ENCODE results near the gene CA11. TPM values are rescaled to one million over a fixed set of nuclear protein-coding genes. Genes with fewer than 3 reads are reported as not detected.
A peak's percentile ranks its signal among the peaks of the same experiment; 100 is the strongest.

Gene CA11
- total and polyA plus RNA-seq, 9 of the 15 experiments (the other 6 are each of a cell fraction or from before 2014, with no cell fraction given) = 2.9 to 19.9 (median 8.3) TPM

- TF ChIP-seq ZNF263 (CRISPR knock-in tag; IDR thresholded peaks at IDR 0.05; ENCODE audit: borderline replicate concordance) (peak; percentile 96; the same call in 1 of the 2 replicates), ZNF77 (CRISPR knock-in tag; IDR thresholded peaks at IDR 0.05) (no peak), HDAC1 (IDR thresholded peaks at IDR 0.05) (peak; percentile 96 to 97), ZC3H8 (IDR thresholded peaks at IDR 0.05) (no peak), GTF2A2 (tag; IDR thresholded peaks at IDR 0.05) (no peak), ZNF347 (CRISPR knock-in tag; IDR thresholded peaks at IDR 0.05; ENCODE audit: low read depth) (no peak), FOXK1 (CRISPR knock-in tag; IDR thresholded peaks at IDR 0.05; ENCODE audit: borderline replicate concordance) (no peak), CEBPB (tag; IDR thresholded peaks at IDR 0.05) (peak; percentile 40; the same call in 1 of the 2 replicates), KDM1A (IDR thresholded peaks at IDR 0.05) (peak; percentile 99 to 100), ARID2 (IDR thresholded peaks at IDR 0.05) (no peak), DACH1 (IDR thresholded peaks at IDR 0.05; ENCODE audit: partially characterized antibody) (peak; percentile 89), RBFOX2 (IDR thresholded peaks at IDR 0.05; ENCODE audit: low read depth, low read length) (peak; percentile 72), NCOA4 (IDR thresholded peaks at IDR 0.05; ENCODE audit: partially characterized antibody) (peak; percentile 89), MXD1 (CRISPR knock-in tag; IDR thresholded peaks at IDR 0.05; ENCODE audit: borderline replicate concordance, poor library complexity, severe bottlenecking) (no peak), EZH2 (IDR thresholded peaks at IDR 0.05; ENCODE audit: borderline replicate concordance, low read depth, low read length) (no peak), HNRNPLL (IDR thresholded peaks at IDR 0.05; ENCODE audit: low read depth, low read length, poor library complexity, severe bottlenecking) (no peak), DPF2 (IDR thresholded peaks at IDR 0.05) (peak; percentile 89), TCF7 (IDR thresholded peaks at IDR 0.05; ENCODE audit: borderline replicate concordance) (no peak)
- TF ChIP-seq, protein P1, sequence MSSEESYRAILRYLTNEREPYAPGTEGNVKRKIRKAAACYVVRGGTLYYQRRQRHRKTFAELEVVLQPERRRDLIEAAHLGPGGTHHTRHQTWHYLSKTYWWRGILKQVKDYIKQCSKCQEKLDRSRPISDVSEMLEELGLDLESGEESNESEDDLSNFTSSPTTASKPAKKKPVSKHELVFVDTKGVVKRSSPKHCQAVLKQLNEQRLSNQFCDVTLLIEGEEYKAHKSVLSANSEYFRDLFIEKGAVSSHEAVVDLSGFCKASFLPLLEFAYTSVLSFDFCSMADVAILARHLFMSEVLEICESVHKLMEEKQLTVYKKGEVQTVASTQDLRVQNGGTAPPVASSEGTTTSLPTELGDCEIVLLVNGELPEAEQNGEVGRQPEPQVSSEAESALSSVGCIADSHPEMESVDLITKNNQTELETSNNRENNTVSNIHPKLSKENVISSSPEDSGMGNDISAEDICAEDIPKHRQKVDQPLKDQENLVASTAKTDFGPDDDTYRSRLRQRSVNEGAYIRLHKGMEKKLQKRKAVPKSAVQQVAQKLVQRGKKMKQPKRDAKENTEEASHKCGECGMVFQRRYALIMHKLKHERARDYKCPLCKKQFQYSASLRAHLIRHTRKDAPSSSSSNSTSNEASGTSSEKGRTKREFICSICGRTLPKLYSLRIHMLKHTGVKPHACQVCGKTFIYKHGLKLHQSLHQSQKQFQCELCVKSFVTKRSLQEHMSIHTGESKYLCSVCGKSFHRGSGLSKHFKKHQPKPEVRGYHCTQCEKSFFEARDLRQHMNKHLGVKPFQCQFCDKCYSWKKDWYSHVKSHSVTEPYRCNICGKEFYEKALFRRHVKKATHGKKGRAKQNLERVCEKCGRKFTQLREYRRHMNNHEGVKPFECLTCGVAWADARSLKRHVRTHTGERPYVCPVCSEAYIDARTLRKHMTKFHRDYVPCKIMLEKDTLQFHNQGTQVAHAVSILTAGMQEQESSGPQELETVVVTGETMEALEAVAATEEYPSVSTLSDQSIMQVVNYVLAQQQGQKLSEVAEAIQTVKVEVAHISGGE (CRISPR knock-in tag; IDR thresholded peaks at IDR 0.05) = 0 out of 6 replicates have a peak, but pooled peaks of 1 of the 3 experiments have one; percentile 61
- TF ChIP-seq, protein P2, sequence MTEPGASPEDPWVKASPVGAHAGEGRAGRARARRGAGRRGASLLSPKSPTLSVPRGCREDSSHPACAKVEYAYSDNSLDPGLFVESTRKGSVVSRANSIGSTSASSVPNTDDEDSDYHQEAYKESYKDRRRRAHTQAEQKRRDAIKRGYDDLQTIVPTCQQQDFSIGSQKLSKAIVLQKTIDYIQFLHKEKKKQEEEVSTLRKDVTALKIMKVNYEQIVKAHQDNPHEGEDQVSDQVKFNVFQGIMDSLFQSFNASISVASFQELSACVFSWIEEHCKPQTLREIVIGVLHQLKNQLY (CRISPR knock-in tag; conservative IDR thresholded peaks at IDR 0.05) = no peak
- TF ChIP-seq, protein P3, sequence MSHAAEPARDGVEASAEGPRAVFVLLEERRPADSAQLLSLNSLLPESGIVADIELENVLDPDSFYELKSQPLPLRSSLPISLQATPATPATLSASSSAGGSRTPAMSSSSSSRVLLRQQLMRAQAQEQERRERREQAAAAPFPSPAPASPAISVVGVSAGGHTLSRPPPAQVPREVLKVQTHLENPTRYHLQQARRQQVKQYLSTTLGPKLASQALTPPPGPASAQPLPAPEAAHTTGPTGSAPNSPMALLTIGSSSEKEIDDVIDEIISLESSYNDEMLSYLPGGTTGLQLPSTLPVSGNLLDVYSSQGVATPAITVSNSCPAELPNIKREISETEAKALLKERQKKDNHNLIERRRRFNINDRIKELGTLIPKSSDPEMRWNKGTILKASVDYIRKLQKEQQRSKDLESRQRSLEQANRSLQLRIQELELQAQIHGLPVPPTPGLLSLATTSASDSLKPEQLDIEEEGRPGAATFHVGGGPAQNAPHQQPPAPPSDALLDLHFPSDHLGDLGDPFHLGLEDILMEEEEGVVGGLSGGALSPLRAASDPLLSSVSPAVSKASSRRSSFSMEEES (CRISPR knock-in tag; IDR thresholded peaks at IDR 0.05) = no peak
Observed at GRCh38 chr19:48588670-48589401, 57.2 kb downstream of the CA11 start (continued).

Measured in K562 (cell line).